OCI-M2 (cell line): ENCODE measurements around the gene NATD1.

Source experiments
- DNase-seq: peaks from one replicate; lab custom pipeline; 2025; ENCODE audit not compliant: unreplicated experiment; lab: John Stamatoyannopoulos, UW

The NATD1 gene

GRCh38 chr17:21252796-21253645 is at the start of gene NATD1:
TSS of gene NATD1 (minus strand) at chr17:21253410. CDS start at chr17:21253264, 146 bp downstream.
- DNase-seq: no peak

- DNase-seq: no peak
Measured at GRCh38 chr17:21301593-21302550, 48.7 kb upstream of the NATD1 start.

- DNase-seq: no peak
Measured at GRCh38 chr17:21300601-21301571, 47.7 kb upstream of the NATD1 start.

GRCh38 chr17:21299981-21300600 is 46.9 kb upstream of the NATD1 start:
- DNase-seq: no peak

GRCh38 chr17:21298983-21299519 is 45.8 kb upstream of the NATD1 start:
- DNase-seq: no peak

GRCh38 chr17:21298056-21298982 is 45.1 kb upstream of the NATD1 start:
- no peak for DNase-seq

GRCh38 chr17:21297597-21297996 is 44.4 kb upstream of the NATD1 start:
- no peak for DNase-seq

GRCh38 chr17:21297026-21297520 is 43.9 kb upstream of the NATD1 start:
- no peak for DNase-seq

GRCh38 chr17:21296097-21297025 is 43.2 kb upstream of the NATD1 start:
- DNase-seq: no peak

- no peak for DNase-seq
Measured at GRCh38 chr17:21295036-21295952, 42.1 kb upstream of the NATD1 start.

- no peak for DNase-seq
Measured at GRCh38 chr17:21294321-21295035, 41.3 kb upstream of the NATD1 start.

GRCh38 chr17:21293831-21294210 is 40.6 kb upstream of the NATD1 start:
- DNase-seq: no peak

- DNase-seq: no peak
Measured at GRCh38 chr17:21292867-21293830, 39.9 kb upstream of the NATD1 start.

GRCh38 chr17:21291862-21292261 is 38.7 kb upstream of the NATD1 start:
- no peak for DNase-seq

- no peak for DNase-seq
Measured at GRCh38 chr17:21291357-21291756, 38.1 kb upstream of the NATD1 start.
